ENCODE results near the gene TMEM117.
A peak's percentile ranks its signal among the peaks of the same experiment; 100 is the strongest.
"Not testable (repeated sequence)": the region's sequence is repeated elsewhere in the genome, so short reads cannot be mapped to it uniquely, and the experiment has no call there.

The TMEM117 gene

GRCh38 chr12:43968736-43969135 is 132.9 kb downstream of the TMEM117 start:
- DNase-seq, result no peak

DNA sequence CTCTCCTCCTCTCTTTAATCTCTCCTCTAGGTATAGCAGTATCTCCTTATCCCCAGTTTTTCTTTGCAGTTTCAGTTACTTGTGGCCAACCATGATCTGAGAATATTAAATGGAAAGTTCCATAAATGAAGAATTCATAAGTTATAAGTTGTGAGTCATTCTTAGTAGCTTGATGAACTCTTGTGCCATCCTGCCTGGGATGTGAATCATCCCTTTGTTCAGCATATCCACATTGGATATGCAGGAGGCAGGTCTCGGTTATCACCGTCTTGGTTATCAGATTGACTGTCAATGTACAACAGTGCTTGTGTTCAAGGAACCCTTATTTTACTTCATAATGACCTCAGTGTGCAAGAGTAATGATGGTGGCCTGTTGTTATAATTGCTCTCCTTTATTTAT is 134.0 kb downstream of the TMEM117 start:
- DNase-seq, result no peak

DNA sequence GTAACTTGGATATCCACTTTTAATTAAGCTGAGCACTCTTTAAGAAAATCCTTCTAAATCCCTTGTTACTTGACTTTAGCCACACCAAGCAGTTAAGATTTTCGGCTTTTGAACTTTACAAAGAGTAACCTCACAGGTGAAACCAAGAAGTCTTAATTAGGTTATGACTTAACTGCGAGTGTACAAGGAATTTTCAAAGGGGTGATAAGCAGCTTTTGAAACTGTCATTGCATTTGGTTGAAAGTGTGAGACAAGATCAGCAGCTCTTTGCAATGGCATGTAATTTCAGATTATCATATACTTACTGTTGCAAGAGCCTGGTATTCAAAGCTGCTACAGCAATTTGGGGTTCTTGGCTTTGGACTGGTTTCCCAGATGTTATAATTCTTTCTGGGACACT is 137.5 kb downstream of the TMEM117 start:
- no peak for DNase-seq

GRCh38 chr12:43973993-43974392 is 138.1 kb downstream of the TMEM117 start:
- no peak for DNase-seq

DNA sequence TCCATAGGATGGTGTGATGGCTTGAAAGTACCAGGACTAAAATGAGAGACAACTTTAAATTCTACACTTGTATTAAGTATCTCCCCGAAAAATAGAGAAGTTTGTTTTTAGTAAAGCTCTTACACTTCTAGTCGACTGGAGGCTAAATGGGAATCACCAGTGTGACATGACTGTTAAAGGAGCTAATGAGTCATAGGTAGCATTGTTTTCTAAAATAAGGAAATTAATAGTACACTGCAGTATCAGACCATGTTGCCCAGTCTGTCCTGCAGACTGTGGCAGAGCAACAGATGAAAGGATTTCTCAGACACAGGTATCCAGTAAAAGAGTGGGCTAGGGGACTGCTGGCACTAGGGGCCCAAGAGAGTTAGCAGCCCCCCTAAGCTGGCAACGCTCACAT is 140.1 kb downstream of the TMEM117 start:
- no peak for DNase-seq

GRCh38 chr12:43978556-43978955 is 142.7 kb downstream of the TMEM117 start:
- no peak for DNase-seq

DNA sequence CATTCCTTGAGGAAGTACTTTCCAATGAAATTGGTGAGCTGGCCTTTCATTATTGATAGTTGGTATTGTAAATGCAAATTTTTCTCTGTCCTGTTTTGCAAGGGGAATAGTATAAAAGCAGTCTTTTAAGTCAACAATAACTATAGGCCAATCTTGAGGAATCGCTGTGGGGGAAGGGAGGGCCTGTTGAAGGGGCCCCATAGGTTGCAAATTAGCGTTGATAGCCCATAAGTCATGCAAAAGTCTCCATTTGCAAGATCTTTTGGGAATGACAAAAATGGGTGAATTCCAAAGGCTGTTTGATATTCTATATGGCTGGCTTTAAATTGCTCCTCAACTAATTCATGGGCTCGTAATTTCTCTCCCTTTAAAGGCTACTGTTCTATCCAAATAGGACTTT is 143.6 kb downstream of the TMEM117 start:
- no peak for DNase-seq

GRCh38 chr12:43980627-43981191 is 144.8 kb downstream of the TMEM117 start:
- no peak for DNase-seq

DNA sequence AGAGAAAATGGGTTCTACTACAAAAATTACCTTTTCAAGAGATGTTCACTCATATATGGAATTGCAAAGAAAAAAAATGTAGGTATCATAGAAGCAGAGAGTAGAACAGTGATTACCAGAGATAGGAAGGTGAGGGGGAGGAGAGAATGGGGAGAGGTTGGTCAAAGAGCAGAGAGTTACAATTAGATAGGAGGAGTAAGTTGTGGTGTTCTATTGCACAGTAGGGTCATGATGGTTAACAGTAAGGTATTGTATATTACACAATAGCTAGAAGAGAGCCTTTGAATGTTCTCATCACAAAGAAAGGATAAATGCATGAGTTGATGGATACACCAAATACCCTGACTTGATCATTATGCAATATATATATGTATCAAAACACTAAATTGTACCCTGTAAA is 145.8 kb downstream of the TMEM117 start:
- DNase-seq, result no peak

GRCh38 chr12:43982544-43982943 is 146.7 kb downstream of the TMEM117 start:
- no peak for DNase-seq

DNA sequence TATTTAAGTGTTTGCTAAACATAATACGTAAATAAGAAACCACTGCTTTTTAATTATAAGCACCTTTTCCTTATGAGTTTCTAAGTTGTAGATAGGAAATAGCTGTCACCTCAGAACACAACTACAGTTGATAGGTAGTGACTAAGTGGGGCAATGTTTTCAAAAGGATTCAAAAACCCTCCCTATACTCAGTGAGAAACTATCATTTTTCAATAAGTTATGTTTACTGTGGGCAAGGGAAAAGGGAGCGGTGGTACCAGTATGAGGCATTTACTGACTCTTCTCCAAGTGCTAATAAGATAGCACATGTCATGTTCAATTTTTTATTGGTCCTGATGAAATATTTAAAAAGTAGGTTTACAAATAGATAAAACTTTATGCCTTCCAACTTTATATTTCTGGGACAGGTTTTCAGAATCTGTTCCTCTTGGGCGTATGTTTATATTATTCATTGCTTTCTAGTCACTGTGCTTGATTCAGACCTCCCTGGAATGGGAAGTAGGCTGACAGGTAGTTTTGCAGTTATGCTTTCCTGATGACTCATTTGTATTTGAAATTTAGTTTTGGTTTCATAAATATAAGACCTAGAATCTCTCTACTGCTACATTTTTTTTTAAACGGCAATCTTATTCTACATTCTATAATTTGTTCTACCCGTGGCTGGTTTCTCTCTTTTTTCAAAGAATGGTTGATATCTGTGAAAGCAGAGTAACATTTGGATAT is 153.1 kb downstream of the TMEM117 start:
- DNase-seq, result no peak

- no peak for DNase-seq
Measured at GRCh38 chr12:43992856-43993255, 157.0 kb downstream of the TMEM117 start.

DNA sequence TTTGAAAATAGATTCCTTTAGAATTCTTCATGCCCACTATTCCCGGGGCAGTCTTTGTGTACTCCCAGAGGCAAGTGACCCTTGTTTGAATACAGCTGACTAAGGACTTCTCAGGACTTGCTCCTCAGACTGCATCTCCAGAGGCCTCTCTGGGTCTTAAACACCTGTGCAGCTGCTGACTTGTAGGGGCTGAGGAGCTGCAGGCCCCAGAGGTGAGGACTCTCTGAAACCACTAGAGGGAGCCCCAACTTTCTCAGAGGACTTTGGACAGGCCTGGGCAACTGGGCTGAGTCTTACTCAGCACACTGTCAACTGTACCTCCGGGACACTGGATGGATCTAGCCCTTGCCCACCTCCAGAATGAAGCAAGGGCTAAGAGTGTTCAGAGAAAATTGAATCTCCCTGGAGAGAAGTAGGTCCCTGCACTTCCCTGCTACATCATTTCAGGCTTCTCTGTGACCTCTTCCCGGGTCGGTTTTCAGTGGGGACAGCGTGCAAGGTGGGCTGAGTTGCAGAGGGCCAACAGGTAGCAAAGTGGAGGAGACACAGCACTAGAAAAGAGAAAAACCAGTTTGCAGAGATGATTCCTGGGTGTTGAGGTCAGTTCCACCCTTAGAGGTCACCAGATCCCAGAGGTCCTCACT is 164.6 kb downstream of the TMEM117 start:
- no peak for DNase-seq

GRCh38 chr12:44002607-44003006 is 166.7 kb downstream of the TMEM117 start:
- no peak for DNase-seq

DNA sequence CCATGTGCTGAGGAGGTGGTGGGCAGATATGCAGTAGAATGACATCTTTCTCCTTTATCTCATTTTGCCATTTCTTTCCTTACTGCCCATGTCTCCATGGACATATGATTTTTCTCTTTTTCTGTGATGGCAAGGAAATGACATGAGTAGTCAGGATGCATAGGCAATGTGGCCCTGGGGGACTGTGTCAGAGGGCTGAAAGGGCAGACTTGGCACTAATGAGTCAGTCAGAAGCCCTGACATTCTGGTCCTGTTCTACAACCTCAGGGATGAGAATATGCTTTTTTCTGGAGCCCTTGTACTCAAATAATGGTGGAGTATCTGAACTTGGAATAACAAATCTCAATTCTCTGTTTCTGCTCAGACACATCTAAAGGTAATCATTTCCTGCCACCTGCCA is 167.8 kb downstream of the TMEM117 start:
- DNase-seq, result no peak

- peak; percentile 69 for DNase-seq
Measured at GRCh38 chr12:44015333-44015941, 179.6 kb downstream of the TMEM117 start.

- no peak for DNase-seq
Measured at GRCh38 chr12:44017216-44017615, 181.3 kb downstream of the TMEM117 start.

DNA sequence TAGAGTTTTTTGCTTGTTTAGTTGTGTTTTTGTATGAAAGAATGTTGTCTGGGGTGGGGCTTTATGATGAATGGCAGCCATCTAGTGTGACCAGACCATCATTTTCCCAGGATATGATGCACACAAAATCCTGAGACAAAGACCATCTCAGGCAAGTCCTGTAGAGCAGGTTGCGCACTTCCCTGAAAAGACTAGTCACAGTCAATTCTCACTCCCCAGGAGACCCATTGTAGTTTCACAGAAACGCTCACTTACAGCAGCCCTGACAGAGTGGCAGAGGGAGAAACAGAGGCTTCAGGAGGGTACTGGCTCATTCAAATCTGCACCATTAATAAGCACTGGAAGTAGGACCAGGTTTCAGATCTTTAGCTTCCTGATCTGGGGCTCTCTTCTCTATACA is 183.2 kb downstream of the TMEM117 start:
- DNase-seq, result no peak

- no peak for DNase-seq
Measured at GRCh38 chr12:44020555-44020954, 184.7 kb downstream of the TMEM117 start.

- no peak for DNase-seq
Measured at GRCh38 chr12:44021471-44021971, 185.6 kb downstream of the TMEM117 start.

- DNase-seq, result no peak
Measured at GRCh38 chr12:44025499-44025898, 189.6 kb downstream of the TMEM117 start.

GRCh38 chr12:44026046-44026445 is 190.2 kb downstream of the TMEM117 start:
- no peak for DNase-seq

DNA sequence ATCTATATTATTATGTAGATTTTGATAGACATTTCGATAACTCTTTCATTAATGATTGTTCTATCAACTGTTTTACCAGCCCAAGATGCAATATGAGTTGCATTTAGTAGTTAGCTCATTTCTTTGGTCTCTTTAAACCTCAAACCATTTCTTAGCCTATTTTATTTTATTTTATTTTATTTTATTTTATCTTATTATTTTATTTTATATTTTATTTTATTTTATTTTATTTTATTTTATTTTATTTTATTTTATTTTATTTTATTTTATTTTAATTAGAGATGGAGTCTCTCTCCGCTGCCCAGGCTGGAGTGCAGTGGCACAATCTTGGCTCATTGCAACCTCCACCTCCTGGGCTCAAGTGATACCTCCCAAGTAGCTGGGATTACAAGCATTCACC is 191.0 kb downstream of the TMEM117 start:
- DNase-seq, result not testable (repeated sequence)

- DNase-seq, result no peak
Measured at GRCh38 chr12:44029194-44029593, 193.3 kb downstream of the TMEM117 start.

All from midbrain (tissue), 1 donor.